ENCODE data around the gene KRTAP20-2.

The KRTAP20-2 gene

DNA sequence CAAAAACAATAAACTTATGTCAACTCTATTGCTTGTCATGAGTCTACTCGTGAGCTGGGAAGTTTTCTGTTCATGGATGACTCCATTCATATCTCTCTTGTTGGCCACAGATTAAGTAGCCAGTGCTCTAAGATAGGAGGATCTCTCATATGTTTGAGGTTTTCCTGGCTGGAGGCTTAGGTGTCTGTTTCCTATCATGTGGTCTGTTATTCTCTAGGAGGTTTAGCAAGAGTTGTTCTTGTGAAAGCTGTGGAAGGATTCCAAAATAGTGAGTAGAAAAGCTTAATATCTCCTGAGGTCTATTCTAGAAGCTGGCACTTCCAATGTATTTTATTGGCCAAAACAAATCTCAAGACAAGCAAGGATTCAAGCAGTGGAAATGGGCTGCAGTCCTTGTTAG is 5.8 kb upstream of the KRTAP20-2 start:
- no peak overlapping the region for H3K4me3 Mint-ChIP-seq
- no peak overlapping the region for H3K27ac Mint-ChIP-seq
- H3K9me3 Mint-ChIP-seq = peaks cover 4% of the 10 kb centered on the region
- H3K36me3 Mint-ChIP-seq = no peaks in the 10 kb centered on the region
- H3K4me1 Mint-ChIP-seq = no peaks in the 10 kb centered on the region
- no peaks in the 10 kb centered on the region for H3K27me3 Mint-ChIP-seq
- no peak for DNase-seq
- CTCF ChIA-PET = interaction anchor here (0.6 kb wide), 1 partner anchor 122 kb away, joined by 3 read pairs; no protein-coding TSS in a partner anchor

DNA sequence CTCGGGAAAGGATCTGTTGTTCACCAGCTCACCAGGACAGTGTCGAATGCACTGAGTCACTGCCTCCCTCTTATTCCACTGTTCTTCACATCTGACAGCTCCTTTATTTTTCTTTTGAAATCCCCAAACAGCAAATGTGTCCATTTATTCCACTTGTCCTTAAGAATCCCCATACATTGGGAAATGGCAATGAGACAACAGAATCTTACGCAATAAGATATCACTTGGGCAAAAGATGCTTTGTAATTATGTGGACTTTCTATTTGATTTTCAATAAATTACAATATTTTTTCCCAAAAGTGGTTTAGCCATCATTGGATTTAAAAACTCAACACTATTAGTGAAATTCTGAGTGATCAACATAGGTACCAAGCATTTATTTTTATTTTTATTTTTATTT is 3.7 kb downstream of the KRTAP20-2 start:
- CTCF ChIA-PET = no interaction called here
- H3K4me3 Mint-ChIP-seq = no peak overlapping the region
- H3K27ac Mint-ChIP-seq = no peak overlapping the region
- no peaks in the 10 kb centered on the region for H3K36me3 Mint-ChIP-seq
- DNase-seq = no peak
- peaks cover 3% of the 10 kb centered on the region for H3K9me3 Mint-ChIP-seq
- H3K4me1 Mint-ChIP-seq = no peaks in the 10 kb centered on the region
- H3K27me3 Mint-ChIP-seq = no peaks in the 10 kb centered on the region

GRCh38 chr21:30642564-30642963 is 7.6 kb downstream of the KRTAP20-2 start, which contains the start of gene KRTAP20-3:
TSS of gene KRTAP20-3 (plus strand) at chr21:30642864.
- H3K4me1 Mint-ChIP-seq = no peaks in the 10 kb centered on the region
- H3K36me3 Mint-ChIP-seq = no peaks in the 10 kb centered on the region
- no peak within 1 kb of the TSS for H3K4me3 Mint-ChIP-seq
- no peaks in the 10 kb centered on the region for H3K27me3 Mint-ChIP-seq
- peak within 1 kb of the TSS; percentile 9 for H3K27ac Mint-ChIP-seq
- no peak for DNase-seq
- peaks cover 3% of the 10 kb centered on the region for H3K9me3 Mint-ChIP-seq
- CTCF ChIA-PET = no interaction called here

DNA sequence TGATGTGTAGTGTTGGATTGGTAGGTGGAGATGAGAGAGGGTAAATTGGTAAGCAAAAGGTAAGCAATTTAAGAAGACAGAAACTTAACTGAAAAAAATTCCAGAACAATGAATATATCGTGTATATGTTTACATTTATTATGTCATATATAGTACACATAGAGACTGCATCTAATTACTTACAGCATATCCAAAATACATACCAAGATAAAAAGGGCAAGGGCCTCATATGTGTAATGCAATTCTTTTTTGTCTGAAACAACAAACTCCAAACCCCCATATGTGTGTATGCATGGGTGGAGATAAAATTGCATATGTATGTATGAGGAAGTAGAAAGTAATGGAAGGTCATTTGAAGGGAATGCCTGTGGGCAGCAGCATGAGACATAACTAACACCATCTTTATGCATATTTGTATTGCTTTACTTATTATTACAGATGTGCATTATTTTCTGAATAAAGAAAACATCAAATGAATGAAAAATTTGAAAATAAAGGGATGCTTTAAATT is 12.0 kb downstream of the KRTAP20-2 start:
- Mint-ChIP-seq H3K4me1 (no peaks in the 10 kb centered on the region), H3K27ac (no peak overlapping the region), H3K9me3 (no peaks in the 10 kb centered on the region), H3K4me3 (no peak overlapping the region), H3K36me3 (no peaks in the 10 kb centered on the region), H3K27me3 (no peaks in the 10 kb centered on the region)
- CTCF ChIA-PET = no interaction called here
- no peak for DNase-seq

DNA sequence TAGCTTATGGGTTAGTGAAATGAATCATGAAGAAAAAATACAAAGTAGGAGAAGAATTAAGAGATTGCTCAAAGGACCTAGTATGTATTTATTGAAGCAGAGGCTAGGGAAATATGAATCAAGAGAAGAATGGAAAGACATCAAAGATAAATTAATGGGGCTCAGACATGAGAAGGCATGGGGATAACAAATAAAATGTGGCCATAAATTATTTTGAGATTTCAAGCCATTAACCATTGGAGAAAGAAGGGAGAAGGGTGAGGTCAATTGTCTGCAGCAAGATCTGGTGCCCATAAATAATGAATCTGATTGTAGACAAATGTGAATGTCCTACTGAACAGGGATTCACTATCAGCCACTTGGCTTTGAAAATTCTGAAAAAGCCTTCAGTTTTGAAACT is 17.9 kb downstream of the KRTAP20-2 start:
- Mint-ChIP-seq H3K27ac (no peak overlapping the region), H3K27me3 (no peaks in the 10 kb centered on the region), H3K9me3 (peaks cover 2% of the 10 kb centered on the region), H3K4me1 (no peaks in the 10 kb centered on the region), H3K4me3 (no peak overlapping the region), H3K36me3 (no peaks in the 10 kb centered on the region)
- DNase-seq = no peak
- CTCF ChIA-PET = no interaction called here

DNA sequence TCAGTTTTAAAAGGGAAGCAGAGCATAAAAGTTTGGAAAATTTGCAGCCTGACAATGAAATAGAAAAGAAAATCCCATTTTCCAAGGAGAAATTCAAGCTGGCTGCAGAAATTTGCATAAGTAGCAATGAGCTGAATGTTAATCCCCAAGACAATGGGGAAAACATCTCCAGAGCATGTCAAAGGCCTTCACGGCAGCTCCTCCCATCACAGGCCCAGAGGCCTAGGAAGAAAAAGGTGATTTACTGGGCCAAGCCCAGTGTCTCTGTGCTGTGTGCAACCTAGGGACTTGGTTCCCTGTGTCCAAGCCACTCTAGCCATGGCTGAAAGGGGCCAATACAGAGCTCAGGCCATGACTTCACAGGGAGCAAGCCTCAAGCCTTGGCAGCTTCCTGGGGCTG is 33.8 kb downstream of the KRTAP20-2 start:
- no peak for DNase-seq

DNA sequence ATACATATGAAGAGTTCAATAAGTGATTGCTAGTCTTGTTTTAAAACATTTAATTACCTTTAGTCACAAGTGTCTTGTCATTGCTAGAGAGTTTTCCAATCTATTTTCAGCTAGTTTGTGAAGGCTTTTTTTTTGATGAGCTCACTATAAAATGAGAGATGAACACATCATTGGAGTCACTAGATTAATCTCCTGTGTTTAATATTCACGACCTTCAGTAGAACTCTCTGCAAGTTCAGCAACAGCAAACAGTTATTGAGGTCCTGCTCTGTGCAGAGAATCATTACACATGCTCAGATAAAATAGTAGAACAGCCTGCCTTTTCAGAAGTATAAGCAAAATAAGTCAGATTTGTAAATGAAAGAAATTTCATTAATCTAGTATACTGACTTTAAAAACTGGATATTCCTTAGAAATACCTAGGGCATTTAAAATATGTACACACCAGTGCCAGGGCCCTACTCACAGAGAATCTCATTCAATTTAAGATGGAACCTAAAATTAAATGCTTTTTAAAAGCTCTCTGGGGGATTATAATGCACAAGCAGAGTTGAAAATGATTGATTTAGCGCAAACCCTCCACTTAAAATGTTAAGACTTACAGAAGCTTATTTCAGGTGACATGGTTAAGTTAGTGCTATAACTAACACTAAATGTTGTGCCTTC is 38.1 kb downstream of the KRTAP20-2 start:
- Mint-ChIP-seq H3K4me3 (no peak overlapping the region), H3K4me1 (no peaks in the 10 kb centered on the region), H3K27me3 (no peaks in the 10 kb centered on the region), H3K9me3 (no peaks in the 10 kb centered on the region), H3K27ac (no peak overlapping the region), H3K36me3 (no peaks in the 10 kb centered on the region)
- no peak for DNase-seq
- CTCF ChIA-PET = no interaction called here

More for the DNA sequence above, 33.8 kb downstream of the KRTAP20-2 start:
- H3K27me3 Mint-ChIP-seq = no peaks in the 10 kb centered on the region
- H3K36me3 Mint-ChIP-seq = no peaks in the 10 kb centered on the region
- no peak overlapping the region for H3K27ac Mint-ChIP-seq
- CTCF ChIA-PET = no interaction called here
- no peaks in the 10 kb centered on the region for H3K9me3 Mint-ChIP-seq
- H3K4me3 Mint-ChIP-seq = no peak overlapping the region
- H3K4me1 Mint-ChIP-seq = no peaks in the 10 kb centered on the region

GRCh38 chr21:30674312-30674711 is 39.3 kb downstream of the KRTAP20-2 start:
- Mint-ChIP-seq H3K4me1 (no peaks in the 10 kb centered on the region), H3K27me3 (no peaks in the 10 kb centered on the region), H3K9me3 (no peaks in the 10 kb centered on the region), H3K36me3 (no peaks in the 10 kb centered on the region), H3K4me3 (no peak overlapping the region), H3K27ac (no peak overlapping the region)
- CTCF ChIA-PET = no interaction called here
- no peak for DNase-seq

DNA sequence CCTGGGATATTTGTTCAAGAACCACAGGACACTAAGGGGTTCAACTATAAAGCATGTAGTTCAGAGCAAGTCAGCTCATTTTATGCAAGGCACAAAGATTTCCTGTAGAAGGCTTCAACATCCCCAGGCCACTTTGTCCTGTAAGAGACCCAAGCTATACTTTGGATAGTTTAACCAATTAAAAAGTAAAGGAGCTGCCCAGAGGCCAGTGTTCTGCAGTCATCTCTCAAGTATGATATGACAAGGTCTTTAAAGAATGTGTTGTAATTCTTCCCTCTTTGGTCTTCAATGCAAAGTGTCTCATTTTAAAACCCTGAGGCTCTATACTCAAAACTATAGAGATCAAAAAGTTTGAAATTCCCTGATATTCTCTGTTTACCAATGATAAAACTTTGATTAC is 41.7 kb downstream of the KRTAP20-2 start:
- H3K27me3 Mint-ChIP-seq = no peaks in the 10 kb centered on the region
- no peaks in the 10 kb centered on the region for H3K36me3 Mint-ChIP-seq
- no peak overlapping the region for H3K27ac Mint-ChIP-seq
- DNase-seq = no peak
- no peaks in the 10 kb centered on the region for H3K4me1 Mint-ChIP-seq
- CTCF ChIA-PET = no interaction called here
- no peaks in the 10 kb centered on the region for H3K9me3 Mint-ChIP-seq
- no peak overlapping the region for H3K4me3 Mint-ChIP-seq

DNA sequence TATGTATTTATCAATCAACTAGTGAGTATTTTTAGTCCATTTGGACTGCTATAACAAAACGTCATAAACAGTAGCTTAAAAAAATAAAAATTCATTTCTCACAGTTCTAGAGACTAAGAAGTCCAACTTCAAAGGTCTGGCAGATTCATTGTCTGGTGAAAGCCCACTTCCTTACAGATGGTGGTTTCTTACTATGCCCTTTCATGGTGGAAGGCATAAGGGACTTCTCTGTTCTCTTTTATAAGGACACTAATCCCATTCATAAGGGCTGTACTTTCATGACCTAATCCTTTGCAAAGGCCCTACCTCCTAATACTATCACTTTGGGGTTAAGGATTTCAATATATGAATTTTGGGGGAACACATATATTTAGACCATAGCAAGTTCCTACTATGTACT is 45.6 kb downstream of the KRTAP20-2 start:
- Mint-ChIP-seq H3K27me3 (no peaks in the 10 kb centered on the region), H3K9me3 (no peaks in the 10 kb centered on the region), H3K4me1 (no peaks in the 10 kb centered on the region), H3K27ac (no peak overlapping the region), H3K4me3 (no peak overlapping the region), H3K36me3 (no peaks in the 10 kb centered on the region)
- DNase-seq = no peak
- CTCF ChIA-PET = no interaction called here

- CTCF ChIA-PET = no interaction called here
- Mint-ChIP-seq H3K4me3 (no peak overlapping the region), H3K36me3 (no peaks in the 10 kb centered on the region), H3K27ac (no peak overlapping the region), H3K9me3 (no peaks in the 10 kb centered on the region), H3K27me3 (no peaks in the 10 kb centered on the region), H3K4me1 (no peaks in the 10 kb centered on the region)
- no peak for DNase-seq
Observed at GRCh38 chr21:30684506-30684905, 49.5 kb downstream of the KRTAP20-2 start.

All from activated naive CD4-positive, alpha-beta T cell treated with anti-CD3 and anti-CD28 coated beads, Interleukin-2, amount 10 ng/mL, durations not matched to agents 7 days and 5 days (primary cell).